HG02571 (cell line): Measurements from ENCODE around the gene TPD52L2.
A peak's percentile ranks its signal among the peaks of the same experiment; 100 is the strongest.
"Not testable (repeated sequence)": the region's sequence is repeated elsewhere in the genome, so short reads cannot be mapped to it uniquely, and the experiment has no call there.

Experiments used
- ATAC-seq: cut with Tn5 transposase; IDR thresholded peaks from one replicate; pipeline ENCODE4 v1.9.1; 2021; ENCODE audit warnings: mild to moderate bottlenecking, moderate library complexity; ENCODE audit not compliant: unreplicated experiment

The TPD52L2 gene

GRCh38 chr20:63878899-63879663 lies 14.0 kb downstream of the TPD52L2 start:
- ATAC-seq = no peak

- not testable (repeated sequence) for ATAC-seq
Measured at GRCh38 chr20:63880901-63881300, 15.8 kb downstream of the TPD52L2 start.

- ATAC-seq = no peak
Measured at GRCh38 chr20:63881451-63882226, 16.6 kb downstream of the TPD52L2 start.

- no peak for ATAC-seq
Measured at GRCh38 chr20:63882257-63883200, 17.5 kb downstream of the TPD52L2 start.

GRCh38 chr20:63883201-63883593 lies 18.1 kb downstream of the TPD52L2 start:
- ATAC-seq = no peak

- ATAC-seq = no peak
Measured at GRCh38 chr20:63884506-63885263, 19.6 kb downstream of the TPD52L2 start.

- no peak for ATAC-seq
Measured at GRCh38 chr20:63885264-63886053, 20.4 kb downstream of the TPD52L2 start.

GRCh38 chr20:63886054-63886419 lies 21.0 kb downstream of the TPD52L2 start:
- no peak for ATAC-seq

GRCh38 chr20:63886921-63887320 lies 21.9 kb downstream of the TPD52L2 start:
- ATAC-seq = no peak

GRCh38 chr20:63889241-63890200 lies 24.5 kb downstream of the TPD52L2 start:
- no peak for ATAC-seq

GRCh38 chr20:63890201-63890576 lies 25.1 kb downstream of the TPD52L2 start:
- no peak for ATAC-seq

- no peak for ATAC-seq
Measured at GRCh38 chr20:63890616-63891015, 25.5 kb downstream of the TPD52L2 start.

GRCh38 chr20:63891061-63892002 lies 26.3 kb downstream of the TPD52L2 start:
- ATAC-seq = no peak

- no peak for ATAC-seq
Measured at GRCh38 chr20:63892402-63892801, 27.3 kb downstream of the TPD52L2 start.

GRCh38 chr20:63893999-63894357 lies 28.9 kb downstream of the TPD52L2 start:
- no peak for ATAC-seq

GRCh38 chr20:63894358-63895201 lies 29.5 kb downstream of the TPD52L2 start, which contains the start of gene DNAJC5:
TSS of gene DNAJC5 (plus strand) at chr20:63895126. CDS start at chr20:63928346, 33,220 bp downstream.
- peak; percentile 79 for ATAC-seq
